IPS-NIHi7 (cell line): ENCODE measurements around the gene SMCO4.
A peak's percentile ranks its signal among the peaks of the same experiment; 100 is the strongest.
"Not testable (repeated sequence)": the region's sequence is repeated elsewhere in the genome, so short reads cannot be mapped to it uniquely, and the experiment has no call there.

Source experiments
- DNase-seq: peaks from one replicate; pipeline ENCODE4 v3.0.0; 2012; ENCODE audit warnings: mixed read lengths; ENCODE audit errors: extremely low spot score

The SMCO4 gene

DNA sequence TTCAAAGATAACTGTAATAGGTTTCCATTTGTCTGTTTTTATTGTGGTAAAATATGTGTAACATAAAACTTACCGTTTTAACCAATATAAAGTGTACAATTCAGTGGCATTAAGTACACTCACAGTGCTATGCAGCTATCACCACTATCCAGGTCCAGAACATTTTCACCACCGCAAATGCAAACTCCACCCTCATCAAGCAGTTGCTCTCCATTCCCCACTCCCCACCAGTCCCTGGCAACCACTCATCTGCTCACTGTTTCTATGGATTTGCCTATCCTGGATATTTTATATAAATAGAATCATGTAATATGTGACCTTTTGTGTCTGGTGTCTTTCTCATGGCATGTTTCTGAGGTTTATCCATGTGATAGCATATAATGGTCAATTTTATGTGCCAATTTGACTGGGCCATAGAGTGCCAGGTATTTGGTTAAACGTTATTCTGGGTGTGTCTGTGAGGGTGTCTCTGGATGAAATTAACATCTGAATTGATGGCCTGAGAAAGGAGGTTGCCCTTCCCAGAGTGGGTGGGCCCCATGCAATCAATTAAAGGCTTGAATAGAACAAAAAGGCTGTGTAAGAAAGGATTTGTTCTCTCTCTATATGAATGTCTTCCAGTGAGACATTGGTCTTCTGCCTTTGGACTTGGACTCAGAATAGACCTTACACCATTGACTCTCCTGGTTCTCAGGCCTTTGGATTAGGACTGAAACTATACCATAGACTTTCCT lies 17.2 kb upstream of the SMCO4 start:
- no peak for DNase-seq

DNA sequence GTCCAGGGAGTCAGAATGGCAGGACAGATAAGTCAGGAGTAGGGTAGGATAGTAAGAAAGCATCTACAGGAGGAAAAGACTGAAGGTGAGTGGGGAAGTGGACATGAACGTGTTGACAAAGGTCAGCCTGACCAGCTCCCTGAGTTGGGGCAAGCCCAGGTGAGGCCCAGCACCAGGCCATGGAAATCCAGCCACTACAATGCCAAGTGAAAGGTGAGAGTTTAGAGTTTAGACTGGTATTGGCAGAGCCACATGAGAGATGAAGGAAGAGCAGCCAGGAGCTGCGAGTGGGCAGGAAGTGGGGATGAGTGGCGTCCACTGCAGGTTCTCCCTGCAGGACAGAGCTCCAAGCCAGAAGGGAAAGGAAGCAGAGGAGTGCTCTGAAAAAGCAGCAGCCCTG lies 16.5 kb upstream of the SMCO4 start:
- DNase-seq = no peak

DNA sequence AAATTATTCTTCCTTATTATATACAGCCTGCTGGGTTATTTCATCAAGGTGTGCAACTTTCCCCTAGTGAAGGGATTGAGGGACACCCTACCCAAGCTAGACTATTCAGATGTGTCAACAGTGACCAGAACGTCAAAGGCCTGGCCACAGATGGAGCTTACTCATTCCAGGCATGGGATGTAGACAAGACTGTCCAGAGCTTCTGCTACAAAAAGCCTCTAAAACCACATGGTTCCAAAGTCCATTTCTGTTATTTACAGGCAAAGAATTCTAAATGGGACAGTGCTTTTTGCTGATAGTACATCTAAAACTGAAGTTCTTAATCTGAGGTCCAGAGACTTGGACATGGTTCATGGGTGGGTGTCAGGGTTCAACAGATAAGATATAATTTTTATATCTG lies 9.7 kb upstream of the SMCO4 start:
- DNase-seq = no peak

DNA sequence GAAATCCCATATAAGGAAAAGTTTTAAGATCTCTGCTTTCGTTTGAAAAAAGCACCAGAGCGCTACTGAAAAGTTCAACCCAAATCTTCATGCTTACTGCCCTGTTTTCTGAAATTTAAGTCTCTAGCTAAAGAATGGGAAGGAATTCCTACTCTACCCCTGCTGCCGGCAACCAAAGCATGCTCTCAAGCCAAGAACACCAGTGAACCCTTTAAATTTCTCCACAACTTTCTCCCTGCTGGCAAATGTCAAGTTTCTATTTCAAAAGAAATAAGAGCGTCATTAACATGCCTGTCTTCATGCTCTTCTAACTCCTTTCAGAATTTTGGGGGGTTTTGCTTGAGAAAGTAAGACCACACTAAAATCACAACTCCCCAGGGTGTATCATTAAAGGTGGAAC lies 6.8 kb upstream of the SMCO4 start:
- no peak for DNase-seq

DNA sequence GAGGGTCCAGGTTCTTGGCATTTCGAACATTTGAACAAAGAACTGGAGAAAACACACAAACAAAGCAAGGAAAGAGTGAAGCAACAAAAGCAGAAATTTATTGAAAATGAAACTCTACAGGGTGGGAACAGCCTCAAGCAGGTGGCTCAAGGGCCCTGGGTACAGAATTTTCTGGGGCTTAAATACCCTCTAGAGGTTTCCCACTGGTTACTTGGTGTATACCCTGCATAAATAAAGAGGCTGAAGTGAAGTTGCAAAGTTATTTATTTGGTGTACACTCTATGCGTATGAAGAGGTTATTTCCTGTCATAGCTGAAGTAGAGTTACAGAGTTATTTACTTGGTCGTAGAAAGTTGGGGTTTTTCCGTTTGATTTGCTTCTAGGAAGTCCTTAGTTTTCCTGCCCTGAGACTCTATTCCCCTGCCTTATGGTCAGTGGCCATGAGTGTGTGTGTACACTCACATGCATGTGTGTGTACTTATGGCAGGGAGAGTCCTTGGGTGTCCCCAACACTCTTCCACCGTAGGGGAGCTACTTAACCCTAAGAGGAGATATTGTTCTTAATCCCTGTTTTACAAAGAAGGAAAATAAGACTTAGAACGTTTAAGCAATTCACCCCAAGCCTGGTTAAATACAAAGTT lies 5.6 kb upstream of the SMCO4 start:
- no peak for DNase-seq

DNA sequence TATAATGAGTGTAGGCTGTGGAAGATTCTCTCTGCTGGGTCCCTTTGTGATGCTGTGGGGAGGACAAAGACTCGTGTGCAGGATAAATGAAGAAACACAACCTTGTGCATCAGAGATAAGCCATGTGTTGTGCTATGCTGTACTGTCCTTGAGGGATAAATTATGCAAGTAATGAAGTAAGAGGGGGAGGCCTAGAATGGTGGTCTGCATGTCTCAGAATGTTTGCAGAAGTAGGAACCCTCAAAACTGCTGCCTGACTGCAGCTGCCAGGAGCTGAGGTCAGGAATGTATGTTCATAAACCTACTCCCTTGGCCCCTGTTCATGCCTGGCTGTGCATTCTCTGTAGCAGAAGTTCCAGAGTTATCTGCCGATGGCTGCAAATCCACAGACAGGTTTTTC lies 4.6 kb upstream of the SMCO4 start:
- DNase-seq = no peak

DNA sequence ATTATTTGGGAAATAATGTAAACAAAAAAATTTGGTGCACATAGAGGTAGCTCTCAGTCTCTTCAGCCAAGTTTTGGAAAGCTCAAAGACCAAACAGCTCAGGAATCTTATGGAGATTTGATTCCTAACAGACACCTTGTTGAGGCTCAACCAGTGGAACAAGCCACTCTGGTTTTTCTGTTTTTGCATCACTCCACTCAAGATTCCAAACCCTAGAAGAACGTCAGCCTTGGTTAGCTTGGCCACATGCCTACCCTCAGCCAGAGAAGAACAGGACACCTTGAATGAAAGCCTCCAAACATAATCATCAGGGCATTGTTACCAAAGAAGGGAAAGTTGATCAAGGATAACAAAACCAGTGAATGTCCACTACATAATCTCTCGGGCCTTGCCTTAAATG lies 3.8 kb upstream of the SMCO4 start:
- no peak for DNase-seq

DNA sequence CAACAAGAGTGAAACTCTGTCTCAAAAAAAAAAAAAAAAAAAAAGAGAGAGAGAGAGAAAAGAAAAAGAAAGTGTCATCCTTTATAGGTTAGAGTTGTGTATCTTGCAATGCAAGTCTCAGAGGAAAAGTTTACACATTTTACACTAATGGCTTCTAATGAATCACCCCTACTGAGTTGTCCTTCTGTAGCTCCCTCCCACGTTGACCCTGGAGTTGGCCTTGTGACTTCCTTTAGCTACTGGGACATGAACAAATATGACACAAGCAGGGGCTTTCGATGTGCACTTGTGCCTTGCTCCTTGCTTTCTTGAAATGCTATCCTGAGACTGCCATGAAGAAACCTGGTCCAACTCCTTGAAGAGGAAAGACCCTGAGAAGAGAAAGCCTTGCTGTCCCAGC lies 2.4 kb upstream of the SMCO4 start:
- no peak for DNase-seq

DNA sequence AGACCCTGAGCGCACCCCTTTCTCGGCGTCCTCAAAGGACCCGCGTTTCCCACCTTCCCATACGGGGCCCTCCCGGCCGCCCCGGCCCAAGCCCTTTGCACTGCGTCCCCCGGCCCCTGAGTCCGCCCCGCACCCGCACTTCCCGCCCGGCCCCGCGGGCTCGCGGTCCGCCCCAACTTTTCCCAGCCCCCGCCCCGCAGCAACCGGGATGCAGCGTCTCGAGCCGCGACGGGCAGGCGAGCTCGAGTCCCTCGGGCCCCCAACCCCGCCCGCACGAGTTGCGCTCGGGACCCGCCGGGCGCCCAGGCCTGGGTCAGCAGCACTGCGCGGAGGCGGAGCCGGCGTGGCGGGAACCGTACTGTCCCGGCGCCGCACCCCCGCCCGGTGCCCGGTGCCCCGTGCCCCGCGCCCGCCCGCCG lies 371 bp downstream of the SMCO4 start:
- DNase-seq = peak; percentile 48

DNA sequence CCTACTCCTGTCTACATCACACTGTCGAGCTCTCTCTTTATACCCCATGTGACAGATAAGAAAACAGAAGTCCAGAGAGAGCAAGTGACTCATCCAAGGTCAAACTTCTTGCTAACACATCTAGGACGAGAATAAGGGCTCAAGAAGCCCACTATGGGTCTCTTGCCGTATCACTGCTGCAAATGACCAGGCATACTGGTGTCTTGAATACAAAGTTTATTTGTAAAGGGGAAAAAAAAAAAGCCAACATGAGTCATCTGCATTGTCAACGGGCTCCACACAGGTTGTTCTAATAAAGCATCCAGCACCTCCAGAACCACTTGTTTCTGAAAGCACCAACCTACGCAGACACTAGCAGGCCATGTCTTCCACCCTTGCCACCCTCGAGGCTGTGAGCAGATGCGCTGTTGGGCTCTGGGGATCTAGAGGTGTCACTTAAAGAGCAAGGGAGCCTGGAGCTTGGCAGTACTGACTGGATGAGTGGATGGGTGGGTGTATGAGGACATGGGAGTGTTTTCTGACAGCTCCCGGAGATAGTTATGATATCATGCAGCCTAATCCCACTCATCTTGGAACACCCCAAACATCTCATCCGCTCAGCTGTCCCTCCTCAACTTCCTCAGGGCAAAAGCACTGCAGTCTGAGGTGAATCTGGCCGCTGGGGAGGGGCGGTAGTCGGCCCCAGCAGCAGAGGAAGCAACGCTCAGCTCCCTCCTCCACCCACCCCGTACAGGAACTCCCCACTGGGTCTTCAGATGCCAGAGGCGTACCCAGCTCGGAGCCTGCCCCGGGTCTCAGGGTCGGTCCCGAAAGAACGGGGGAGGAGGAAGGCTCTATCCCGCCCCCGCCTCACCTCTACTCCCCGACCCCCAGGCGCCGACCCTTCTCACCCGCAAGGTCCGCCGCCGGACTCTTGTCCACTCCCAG lies 1.0 kb downstream of the SMCO4 start:
- DNase-seq = peak; percentile 74

DNA sequence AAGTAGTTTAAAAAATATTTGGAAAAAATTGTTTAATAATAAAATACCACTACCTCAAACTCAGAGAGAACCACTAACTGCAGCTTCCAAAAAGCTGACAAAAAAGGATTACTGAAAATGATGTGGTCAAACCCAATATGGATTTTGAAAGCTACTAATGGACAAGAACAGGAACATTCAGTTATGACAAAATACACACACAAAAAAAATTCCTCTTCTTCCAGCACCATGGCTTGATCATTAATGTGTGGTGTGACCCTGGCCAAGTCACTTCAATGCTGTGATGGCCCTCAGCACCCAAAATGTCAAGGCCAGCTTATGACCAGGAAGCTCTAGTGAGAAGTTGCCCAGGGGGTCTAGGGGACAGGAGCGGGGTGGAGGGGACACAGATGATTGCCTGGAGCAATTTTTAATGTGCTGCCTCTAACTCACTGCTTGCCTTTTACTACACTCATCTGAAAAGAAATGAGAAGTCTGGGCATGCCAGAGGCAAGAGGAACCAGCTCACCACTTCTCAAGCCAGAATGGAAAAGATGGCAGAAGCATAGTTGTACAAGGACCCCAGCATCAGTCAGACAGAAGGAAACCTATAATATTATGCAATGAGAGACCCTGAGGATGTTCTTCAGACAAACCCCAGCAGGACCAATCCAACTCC lies 2.2 kb downstream of the SMCO4 start:
- DNase-seq = no peak

DNA sequence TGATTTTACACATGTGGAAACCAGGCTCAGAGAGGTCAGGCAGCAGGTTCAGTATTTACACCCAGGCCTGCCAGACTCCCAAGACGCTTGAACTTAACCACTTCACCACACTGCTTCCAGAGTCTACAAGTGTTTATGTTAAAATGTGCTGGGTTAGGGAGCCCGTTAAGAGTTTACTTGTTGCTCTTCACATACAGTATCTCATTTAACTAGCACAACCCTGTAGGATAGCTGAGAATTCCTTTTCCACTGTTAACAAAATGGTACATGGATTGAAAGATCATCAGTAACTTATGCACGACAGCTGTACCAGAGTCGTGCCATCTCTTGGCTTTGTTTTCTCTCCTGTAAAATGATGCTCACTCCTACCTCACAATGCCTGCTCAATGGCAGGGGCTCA lies 2.9 kb downstream of the SMCO4 start:
- no peak for DNase-seq

DNA sequence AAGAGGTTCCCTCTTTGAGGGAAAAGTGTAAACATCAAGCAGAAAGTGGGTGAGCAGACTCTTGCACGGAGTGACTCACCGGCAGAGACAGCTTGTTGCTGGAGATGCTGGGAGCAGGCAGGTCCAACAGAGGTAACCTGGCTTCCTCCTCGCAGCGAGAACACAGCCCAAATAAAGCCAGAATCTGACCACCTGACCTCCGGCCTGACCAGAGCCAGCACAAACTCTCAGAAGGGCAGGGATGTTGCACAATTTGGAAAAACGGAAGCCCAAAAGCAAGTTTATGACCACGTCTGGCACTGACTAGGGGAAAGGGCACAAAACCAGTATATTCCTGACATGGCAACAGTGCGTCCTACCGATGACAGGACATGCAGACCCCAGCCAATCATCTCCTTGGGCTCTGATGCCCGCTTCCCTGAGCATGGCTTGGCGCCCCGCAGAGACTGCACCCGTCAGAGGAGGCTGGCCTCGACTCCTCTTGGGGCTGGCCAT lies 5.4 kb downstream of the SMCO4 start:
- DNase-seq = no peak

DNA sequence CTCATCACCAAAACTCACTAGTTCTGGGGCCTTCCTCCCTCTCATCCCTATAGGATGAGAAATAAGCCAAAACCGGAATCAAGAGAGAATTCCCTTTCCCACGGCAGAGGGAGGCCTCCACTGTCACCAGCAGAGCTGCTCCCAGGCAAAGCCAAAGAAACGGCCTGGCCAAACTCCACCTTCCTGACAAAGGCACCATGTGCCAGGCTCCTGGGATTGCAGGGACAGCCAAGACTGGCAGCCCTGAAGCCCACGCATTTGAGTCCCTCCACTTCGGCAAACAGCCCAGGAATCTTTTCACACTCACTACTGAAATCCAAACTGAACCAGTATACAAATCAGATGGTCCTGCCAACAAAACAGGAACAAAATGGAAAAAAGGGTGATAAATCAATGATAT lies 6.1 kb downstream of the SMCO4 start:
- no peak for DNase-seq

DNA sequence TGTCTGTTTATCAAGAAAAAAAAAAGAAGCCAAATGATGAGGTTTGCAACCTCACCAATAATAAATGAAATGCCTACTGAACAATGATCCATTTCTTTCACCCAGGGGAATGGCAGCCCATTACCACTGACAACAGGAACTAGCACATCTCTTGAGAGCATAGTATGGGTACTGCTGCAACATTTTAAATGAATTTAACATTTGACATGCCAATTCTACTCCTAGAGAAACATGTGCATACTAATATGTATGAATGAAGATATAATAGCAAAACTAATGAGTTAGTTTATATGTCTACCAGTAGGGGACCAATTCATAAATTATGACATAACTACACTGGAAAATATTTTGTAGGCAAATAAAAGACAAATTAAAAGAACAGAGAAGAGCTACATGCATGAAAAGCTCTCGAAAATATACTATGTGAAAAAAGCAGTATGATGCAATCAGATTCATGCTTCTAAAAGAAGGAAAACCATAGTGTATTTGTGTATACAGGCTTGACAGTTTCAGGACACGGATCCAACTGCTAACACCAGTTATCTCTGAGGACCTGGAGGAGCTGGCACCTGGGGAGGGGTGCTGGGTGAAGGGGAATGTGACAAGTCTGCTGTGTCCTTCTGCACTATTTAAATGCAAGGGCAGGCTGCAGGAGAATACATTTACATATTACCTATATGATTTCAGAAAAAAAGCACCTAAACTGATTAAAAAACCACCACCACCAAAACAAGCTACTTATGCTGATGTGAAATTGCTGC lies 6.9 kb downstream of the SMCO4 start:
- DNase-seq = no peak

DNA sequence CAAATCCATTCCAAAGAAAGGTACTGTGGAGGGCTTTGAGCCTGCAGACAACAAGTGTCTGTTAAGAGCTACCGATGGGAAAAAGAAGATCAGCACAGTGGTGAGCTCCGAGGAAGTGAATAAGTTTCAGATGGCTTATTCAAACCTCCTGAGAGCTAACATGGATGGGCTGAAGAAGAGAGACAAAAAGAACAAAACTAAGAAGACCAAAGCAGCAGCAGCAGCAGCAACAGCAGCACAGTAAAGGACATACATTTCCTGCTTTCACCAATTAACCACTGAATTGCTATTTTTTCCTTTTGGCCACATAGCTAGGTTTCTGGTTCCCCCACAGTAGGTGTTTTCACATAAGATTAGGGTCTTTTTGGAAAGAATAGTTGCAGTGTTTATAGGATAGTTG lies 7.6 kb downstream of the SMCO4 start:
- DNase-seq = not testable (repeated sequence)

DNA sequence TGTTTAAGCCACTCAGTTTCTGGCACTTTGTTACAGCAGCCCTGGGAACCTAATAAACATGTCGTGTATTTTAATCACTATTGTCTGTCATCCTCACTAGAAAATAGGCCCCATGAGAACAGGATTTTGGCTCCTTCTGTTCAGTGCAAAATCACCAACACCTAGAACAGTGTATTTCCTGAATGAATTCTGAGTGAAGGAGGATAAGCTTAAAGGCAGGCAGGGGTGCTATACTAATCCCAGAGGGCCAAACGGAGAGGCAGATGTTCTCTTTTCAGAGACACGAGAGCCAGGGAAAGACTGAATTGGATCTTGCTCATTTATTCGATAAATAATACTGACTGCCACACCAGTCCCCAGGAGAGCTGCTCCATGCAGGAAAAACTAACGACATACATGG lies 10.4 kb downstream of the SMCO4 start:
- no peak for DNase-seq

DNA sequence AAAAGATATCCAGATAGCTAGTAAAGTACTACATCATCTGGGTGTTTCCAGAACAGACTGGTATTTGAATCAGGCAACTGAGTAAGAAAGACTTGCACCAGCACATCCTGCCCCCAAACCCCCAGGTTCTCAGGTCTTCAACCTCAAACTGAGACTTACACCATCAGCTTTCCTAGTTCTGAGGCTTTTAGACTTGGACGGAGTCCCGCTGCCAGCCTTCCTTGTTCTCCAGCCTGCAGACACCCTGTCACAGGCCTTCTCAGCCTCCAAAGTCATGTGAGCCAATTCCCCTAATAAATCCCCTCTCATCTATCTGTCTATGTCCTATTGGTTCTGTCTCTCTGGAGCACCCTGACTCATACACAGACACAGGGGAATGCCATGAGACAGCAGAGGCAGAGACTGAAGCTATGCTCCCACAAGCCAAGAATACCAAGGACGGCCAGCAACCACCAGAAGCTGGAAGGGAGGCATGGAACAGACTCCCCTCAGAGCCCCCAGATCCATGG lies 10.9 kb downstream of the SMCO4 start:
- DNase-seq = no peak

DNA sequence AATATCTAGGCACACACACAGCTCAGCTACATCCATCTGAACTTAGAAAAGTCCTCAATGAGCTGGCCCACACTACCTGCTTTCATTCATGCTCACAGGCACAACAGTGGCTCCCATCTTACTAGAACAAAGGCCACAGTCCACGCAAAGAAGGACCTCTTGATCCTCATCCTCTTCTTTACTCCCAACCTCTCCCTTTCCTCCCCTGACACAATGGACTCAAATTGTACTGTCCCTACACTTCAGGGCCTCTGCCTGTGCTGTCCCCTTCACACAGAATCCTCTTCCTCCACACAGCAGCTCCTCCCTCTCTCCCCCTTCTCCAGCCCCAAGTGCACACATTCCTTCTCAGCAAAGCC lies 12.7 kb downstream of the SMCO4 start:
- DNase-seq = no peak

DNA sequence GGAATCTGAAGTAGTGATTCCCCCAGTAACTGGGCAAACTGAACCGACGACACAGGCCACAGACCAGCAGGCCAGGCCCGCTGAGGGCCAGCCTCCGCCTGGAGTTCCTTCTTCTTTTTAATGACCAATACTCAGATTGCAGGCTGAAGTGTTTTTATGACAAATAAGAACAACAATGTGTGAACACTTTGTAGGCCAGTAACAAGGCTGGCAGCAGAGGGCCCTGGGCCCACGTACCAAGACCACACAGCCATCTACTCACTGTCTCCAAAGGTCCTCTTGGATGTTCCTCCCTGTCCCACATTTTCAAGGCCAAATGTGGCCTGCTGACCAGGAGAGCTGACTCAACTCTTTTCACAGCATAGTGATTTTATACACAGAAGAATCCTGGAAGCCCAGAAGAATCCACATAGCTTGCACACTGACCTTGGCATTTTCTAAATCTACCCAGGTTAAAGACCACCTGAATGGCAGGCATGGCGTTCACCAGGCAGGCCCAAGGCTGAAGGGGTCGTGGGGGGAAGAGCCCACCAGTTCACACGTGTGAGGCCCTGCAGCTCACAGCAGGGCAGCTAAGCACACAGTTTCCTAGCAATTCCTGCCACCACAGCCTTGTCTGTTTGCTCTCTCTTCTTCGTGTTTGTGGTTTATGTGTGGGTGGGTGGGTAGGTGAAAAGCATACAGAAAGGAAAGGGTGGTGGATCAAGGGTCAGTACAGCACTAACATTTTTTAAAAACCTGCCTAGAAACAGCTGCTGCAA lies 13.3 kb downstream of the SMCO4 start:
- no peak for DNase-seq
